Caco-2 (cell line): ENCODE results near the gene MCTP1. TPM values are rescaled to one million over a fixed set of nuclear protein-coding genes. Genes with fewer than 3 reads are reported as not detected.

Source experiments
- BruUV-seq: library from RNA; stranded (reverse); fragments of 400-500 nt; replicated peaks from 2 replicates; lab custom pipeline; 2021; lab: Mats Ljungman, UMichigan
- CTCF ChIA-PET: fragments of 300-600 bp; sonication (Branson Sonifier 250); formaldehyde crosslinking; loops from one replicate; lab custom pipeline; 2022; ENCODE audit warnings: antibody characterized with exemption; lab: Charles Lee
- POLR2A ChIA-PET: fragments of 300-600 bp; sonication (Branson Sonifier 250); formaldehyde crosslinking; loops from one replicate; lab custom pipeline; 2022; ENCODE audit warnings: antibody characterized with exemption; lab: Charles Lee
- DNase-seq, 2 experiments: peaks; one replicate each; pipeline versions ENCODE4 v3.0.0 to v3.0.0-alpha.2; 2020 to 2022
- H3K27me3 ChIP-seq: replicated peaks from 2 replicates; pipeline ENCODE4 v1.6.0; 2011; ENCODE audit warnings: low read length; ENCODE audit not compliant: control insufficient read depth, insufficient read depth
- H3K36me3 ChIP-seq: 2 replicates; pipeline ENCODE4 v1.5.1; 2011; ENCODE audit warnings: low read length; ENCODE audit not compliant: control insufficient read depth, insufficient read depth
- H3K4me1 ChIP-seq: fragments of 250-450 bp; sonication (Bioruptor Pico); 2 replicates; pipeline ENCODE4 v1.5.1; 2020; ENCODE audit warnings: mild to moderate bottlenecking
- H3K4me3 ChIP-seq: 2 replicates; pipeline ENCODE4 v1.5.1; 2011; ENCODE audit warnings: low read depth, mild to moderate bottlenecking, control low read depth, low read length
- H3K9me3 ChIP-seq: fragments of 250-450 bp; sonication (Bioruptor Pico); 2 replicates; pipeline ENCODE4 v1.5.1; 2020; ENCODE audit warnings: mild to moderate bottlenecking, moderate library complexity
- H3K27ac Mint-ChIP-seq: one replicate; pipeline ENCODE4 v1.8.0; 2022; ENCODE audit warnings: mixed read lengths; ENCODE audit not compliant: unreplicated experiment
- H3K27me3 Mint-ChIP-seq: one replicate; pipeline ENCODE4 v1.8.0; 2022; ENCODE audit warnings: mixed read lengths; ENCODE audit not compliant: insufficient read depth, unreplicated experiment
- H3K36me3 Mint-ChIP-seq: one replicate; pipeline ENCODE4 v1.8.0; 2022; ENCODE audit warnings: mild to moderate bottlenecking, mixed read lengths; ENCODE audit not compliant: insufficient read depth, unreplicated experiment
- H3K4me1 Mint-ChIP-seq: one replicate; pipeline ENCODE4 v1.8.0; 2022; ENCODE audit warnings: low read depth, mixed read lengths; ENCODE audit not compliant: unreplicated experiment
- H3K4me3 Mint-ChIP-seq: one replicate; pipeline ENCODE4 v1.8.0; 2022; ENCODE audit warnings: mild to moderate bottlenecking, moderate library complexity, mixed read lengths; ENCODE audit not compliant: unreplicated experiment
- H3K9me3 Mint-ChIP-seq: one replicate; pipeline ENCODE4 v1.8.0; 2022; ENCODE audit warnings: mixed read lengths; ENCODE audit not compliant: unreplicated experiment
- intact Hi-C: fragments of 100-400 bp; cut with micrococcal nuclease; formaldehyde crosslinking; loops from one replicate; pipeline ENCODE4 v1.10.0; 2022; ENCODE audit not compliant: unreplicated experiment
- total RNA-seq: library from RNA; stranded (reverse); gene quantifications from 2 replicates; pipeline ENCODE4 v1.2.3, GENCODE V29; 2022
- TF ChIP-seq, protein P1 (sequence below), 2 experiments: fragments of 200-600 bp in 1 of 2; IDR thresholded peaks; 1 replicate in 1 of 2; 2 replicates in 1 of 2; pipeline versions ENCODE4 v1.5.1 to v1.8.0; 2011 to 2022; ENCODE audit warnings: antibody characterized with exemption in 1 of 2, control low read depth in 1 of 2, inconsistent platforms in 1 of 2, low read depth in 1 of 2, low read length in 1 of 2, mild to moderate bottlenecking in 1 of 2, moderate library complexity in 1 of 2; ENCODE audit not compliant: insufficient read depth in 1 of 2, severe bottlenecking in 1 of 2, unreplicated experiment in 1 of 2

The MCTP1 gene
- total RNA-seq, 1 experiment from 2014 or later: 3.2 TPM

DNA sequence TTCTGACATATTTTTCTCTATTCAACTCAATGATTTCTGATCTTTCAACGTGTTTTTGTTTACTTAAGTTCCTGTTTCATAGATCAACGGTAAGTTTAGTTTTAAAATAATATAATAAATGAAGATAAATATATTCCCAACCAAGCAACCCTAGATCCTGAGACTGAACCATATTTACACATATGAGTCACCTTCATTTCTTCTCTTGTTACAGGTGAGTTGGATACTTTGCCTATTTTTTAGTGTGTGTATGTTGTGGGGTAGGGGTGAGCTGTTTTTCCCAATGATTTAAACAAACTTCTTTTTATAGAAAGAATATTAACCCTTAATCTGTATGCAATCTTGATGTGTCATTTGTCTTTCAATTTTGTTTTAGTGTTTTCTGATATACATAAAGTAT, 186.9 kb downstream of the MCTP1 start:
- intact Hi-C loops: no loop called here
- Mint-ChIP-seq H3K27ac (no peak overlapping the region), H3K4me3 (no peak overlapping the region), H3K27me3 (no peaks in the 10 kb centered on the region), H3K9me3 (no peaks in the 10 kb centered on the region), H3K4me1 (no peaks in the 10 kb centered on the region), H3K36me3 (no peaks in the 10 kb centered on the region)
- Histone ChIP-seq H3K4me3 (no peak overlapping the region), H3K4me1 (no peaks in the 10 kb centered on the region), H3K27me3 (no peaks in the 10 kb centered on the region), H3K9me3 (no peaks in the 10 kb centered on the region), H3K36me3 (no peaks in the 10 kb centered on the region)
- TF ChIP-seq, protein P1, sequence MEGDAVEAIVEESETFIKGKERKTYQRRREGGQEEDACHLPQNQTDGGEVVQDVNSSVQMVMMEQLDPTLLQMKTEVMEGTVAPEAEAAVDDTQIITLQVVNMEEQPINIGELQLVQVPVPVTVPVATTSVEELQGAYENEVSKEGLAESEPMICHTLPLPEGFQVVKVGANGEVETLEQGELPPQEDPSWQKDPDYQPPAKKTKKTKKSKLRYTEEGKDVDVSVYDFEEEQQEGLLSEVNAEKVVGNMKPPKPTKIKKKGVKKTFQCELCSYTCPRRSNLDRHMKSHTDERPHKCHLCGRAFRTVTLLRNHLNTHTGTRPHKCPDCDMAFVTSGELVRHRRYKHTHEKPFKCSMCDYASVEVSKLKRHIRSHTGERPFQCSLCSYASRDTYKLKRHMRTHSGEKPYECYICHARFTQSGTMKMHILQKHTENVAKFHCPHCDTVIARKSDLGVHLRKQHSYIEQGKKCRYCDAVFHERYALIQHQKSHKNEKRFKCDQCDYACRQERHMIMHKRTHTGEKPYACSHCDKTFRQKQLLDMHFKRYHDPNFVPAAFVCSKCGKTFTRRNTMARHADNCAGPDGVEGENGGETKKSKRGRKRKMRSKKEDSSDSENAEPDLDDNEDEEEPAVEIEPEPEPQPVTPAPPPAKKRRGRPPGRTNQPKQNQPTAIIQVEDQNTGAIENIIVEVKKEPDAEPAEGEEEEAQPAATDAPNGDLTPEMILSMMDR (IDR thresholded peaks at IDR 0.05; ENCODE audit: insufficient read depth in 1 of 2, low read depth in 1 of 2, low read length in 1 of 2, severe bottlenecking in 1 of 2, unreplicated experiment in 1 of 2): no peak
- no TSS peak for BruUV-seq
- CTCF ChIA-PET: no interaction called here
- POLR2A ChIA-PET: no interaction called here
- DNase-seq: no peak

DNA sequence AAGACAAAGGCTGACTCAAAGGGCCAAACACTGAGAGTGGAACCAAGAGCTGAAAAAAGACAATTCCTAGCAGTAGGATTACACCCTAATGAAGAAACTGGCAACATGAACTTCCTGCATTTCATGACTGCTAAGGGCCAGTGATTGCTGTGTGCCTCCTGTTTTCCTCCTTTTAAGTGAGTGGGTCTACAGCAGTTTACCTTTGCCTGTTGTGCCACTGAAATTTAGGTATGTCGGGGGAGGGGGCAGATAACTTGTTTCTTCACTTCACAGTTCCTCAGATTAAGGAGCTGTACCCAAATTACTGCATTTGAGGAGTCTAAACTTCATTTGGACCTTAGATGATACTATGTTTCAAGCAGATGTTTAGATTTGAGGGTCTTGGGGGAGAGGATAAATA, 191.7 kb downstream of the MCTP1 start:
- Mint-ChIP-seq H3K9me3 (peaks cover 13% of the 10 kb centered on the region), H3K4me3 (no peak overlapping the region), H3K27ac (no peak overlapping the region), H3K27me3 (no peaks in the 10 kb centered on the region), H3K36me3 (no peaks in the 10 kb centered on the region), H3K4me1 (no peaks in the 10 kb centered on the region)
- H3K36me3 ChIP-seq: no peaks in the 10 kb centered on the region
- intact Hi-C loops: no loop called here
- no TSS peak for BruUV-seq
- no peak overlapping the region for H3K4me3 ChIP-seq
- TF ChIP-seq, protein P1 (IDR thresholded peaks at IDR 0.05; ENCODE audit: insufficient read depth in 1 of 2, low read depth in 1 of 2, low read length in 1 of 2, severe bottlenecking in 1 of 2, unreplicated experiment in 1 of 2): no peak
- ChIA-PET CTCF (no interaction called here), POLR2A (no interaction called here)
- 0 out of 2 replicates have a peak, but pooled peaks cover 3% of the 10 kb centered on the region for H3K9me3 ChIP-seq
- H3K4me1 ChIP-seq: no peaks in the 10 kb centered on the region
- no peak for DNase-seq
- H3K27me3 ChIP-seq: no peaks in the 10 kb centered on the region

DNA sequence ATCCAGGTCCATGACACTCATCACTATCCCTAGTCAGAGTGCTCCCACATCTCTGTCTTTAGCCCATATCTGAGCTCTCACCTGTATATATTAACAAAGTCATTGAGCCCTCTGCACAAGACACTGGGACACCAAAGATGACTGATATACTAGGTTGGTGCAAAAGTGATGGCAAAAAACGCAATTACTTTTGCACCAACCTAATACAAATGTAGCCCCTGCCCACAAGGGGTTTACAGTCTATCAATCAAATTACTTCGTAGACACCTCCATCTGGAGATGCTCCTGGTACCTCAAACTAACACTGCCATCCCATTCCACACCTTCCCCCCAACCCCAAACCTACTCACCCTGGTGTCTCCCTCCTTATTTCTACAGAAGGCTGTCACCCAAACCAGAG, 194.1 kb downstream of the MCTP1 start:
- Mint-ChIP-seq H3K4me1 (no peaks in the 10 kb centered on the region), H3K36me3 (no peaks in the 10 kb centered on the region), H3K27me3 (peaks cover 3% of the 10 kb centered on the region), H3K4me3 (no peak overlapping the region), H3K9me3 (peaks cover 13% of the 10 kb centered on the region), H3K27ac (no peak overlapping the region)
- CTCF ChIA-PET: no interaction called here
- Histone ChIP-seq H3K4me3 (no peak overlapping the region), H3K9me3 (0 out of 2 replicates have a peak, but pooled peaks cover 3% of the 10 kb centered on the region), H3K36me3 (no peaks in the 10 kb centered on the region), H3K27me3 (no peaks in the 10 kb centered on the region), H3K4me1 (no peaks in the 10 kb centered on the region)
- intact Hi-C loops: no loop called here
- DNase-seq: no peak
- TF ChIP-seq, protein P1 (IDR thresholded peaks at IDR 0.05; ENCODE audit: insufficient read depth in 1 of 2, low read depth in 1 of 2, low read length in 1 of 2, severe bottlenecking in 1 of 2, unreplicated experiment in 1 of 2): no peak
- no TSS peak for BruUV-seq
- POLR2A ChIA-PET: no interaction called here
